Astrocyte (in vitro differentiated cells and primary cell): Measurements from ENCODE around the gene EPOP. TPM values are rescaled to one million over a fixed set of nuclear protein-coding genes. Genes with fewer than 3 reads are reported as not detected.

ENCODE experiments used
- DNase-seq: peaks from one replicate; pipeline ENCODE4 v3.0.0-alpha.2; 2010; ENCODE audit warnings: low read depth
- FAIRE-seq: peaks from 2 replicates; lab custom pipeline; 2011; peaks lifted over from hg19 to GRCh38; lab: Jason Lieb, UNC
- H2AFZ ChIP-seq: 2 replicates; pipeline ENCODE4 v1.6.0; 2012; ENCODE audit warnings: low read depth, low read length, inconsistent platforms
- H3K27ac ChIP-seq: 2 replicates; pipeline ENCODE4 v1.5.1; 2011; ENCODE audit warnings: low read depth, low read length, inconsistent platforms
- H3K27me3 ChIP-seq: 2 replicates; pipeline ENCODE4 v1.6.0; 2011; ENCODE audit warnings: low read length, inconsistent platforms; ENCODE audit not compliant: insufficient read depth
- H3K36me3 ChIP-seq: 2 replicates; pipeline ENCODE4 v1.5.1; 2011; ENCODE audit warnings: low read length, inconsistent platforms; ENCODE audit not compliant: insufficient read depth
- H3K4me1 ChIP-seq: 2 replicates; pipeline ENCODE4 v1.5.1; 2011; ENCODE audit warnings: low read length, inconsistent platforms; ENCODE audit not compliant: insufficient read depth
- H3K4me2 ChIP-seq: 2 replicates; pipeline ENCODE4 v1.6.0; 2012; ENCODE audit warnings: low read length, inconsistent platforms
- H3K4me3 ChIP-seq: 2 replicates; pipeline ENCODE4 v1.5.1; 2011; ENCODE audit warnings: low read depth, mild to moderate bottlenecking, low read length, inconsistent platforms; ENCODE audit not compliant: insufficient read depth
- H3K79me2 ChIP-seq: 2 replicates; pipeline ENCODE4 v1.6.0; 2012; ENCODE audit warnings: mild to moderate bottlenecking, low read length, inconsistent platforms; ENCODE audit not compliant: insufficient read depth
- H3K9ac ChIP-seq: 2 replicates; pipeline ENCODE4 v1.6.0; 2012; ENCODE audit warnings: mild to moderate bottlenecking, low read length, inconsistent platforms
- H3K9me3 ChIP-seq: 2 replicates; pipeline ENCODE4 v1.5.1; 2012; ENCODE audit warnings: low read depth, mild to moderate bottlenecking, low read length, inconsistent platforms; ENCODE audit not compliant: insufficient read depth
- H4K20me1 ChIP-seq: 2 replicates; pipeline ENCODE4 v1.6.0; 2012; ENCODE audit warnings: low read length, inconsistent platforms; ENCODE audit not compliant: insufficient read depth
- H3K27ac Mint-ChIP-seq: one replicate; pipeline ENCODE4 v1.8.0; 2021; ENCODE audit warnings: mild to moderate bottlenecking, mixed read lengths; ENCODE audit not compliant: unreplicated experiment
- H3K27me3 Mint-ChIP-seq: one replicate; pipeline ENCODE4 v1.8.0; 2021; ENCODE audit warnings: low read depth, mixed read lengths; ENCODE audit not compliant: unreplicated experiment
- H3K36me3 Mint-ChIP-seq: one replicate; pipeline ENCODE4 v1.8.0; 2021; ENCODE audit warnings: low read depth, mixed read lengths; ENCODE audit not compliant: unreplicated experiment
- H3K4me1 Mint-ChIP-seq: one replicate; pipeline ENCODE4 v1.8.0; 2021; ENCODE audit warnings: low read depth, mixed read lengths; ENCODE audit not compliant: unreplicated experiment
- H3K4me3 Mint-ChIP-seq: one replicate; pipeline ENCODE4 v1.8.0; 2021; ENCODE audit warnings: mild to moderate bottlenecking, moderate library complexity, mixed read lengths; ENCODE audit not compliant: unreplicated experiment
- H3K9me3 Mint-ChIP-seq: one replicate; pipeline ENCODE4 v1.8.0; 2021; ENCODE audit warnings: mild to moderate bottlenecking, mixed read lengths; ENCODE audit not compliant: unreplicated experiment
- CTCF ChIP-seq: IDR thresholded peaks from 2 replicates; pipeline ENCODE4 v1.5.1; 2011; ENCODE audit warnings: low read depth, mild to moderate bottlenecking, inconsistent platforms, low read length, moderate library complexity; ENCODE audit not compliant: insufficient read depth
- EZH2 ChIP-seq: IDR thresholded peaks from 2 replicates; pipeline ENCODE4 v1.6.1; 2012; ENCODE audit warnings: mild to moderate bottlenecking, low read length, inconsistent platforms; ENCODE audit not compliant: insufficient read depth
- total RNA-seq: library from RNA; stranded (reverse); gene quantifications from 2 replicates; pipeline ENCODE4 v1.2.1, GENCODE V29; 2021

The EPOP gene
- total RNA-seq, 1 donor from 2014 or later: 4.1 TPM

GRCh38 chr17:38705803-38706504 is 31.2 kb upstream of the EPOP start:
- Mint-ChIP-seq H3K9me3 (peaks cover 5% of the 10 kb centered on the region), H3K27me3 (peaks cover 15% of the 10 kb centered on the region), H3K36me3 (peaks cover 10% of the 10 kb centered on the region), H3K27ac (no peak overlapping the region), H3K4me3 (peak overlapping the region; percentile 87), H3K4me1 (peaks cover 15% of the 10 kb centered on the region)
- H3K9ac ChIP-seq: peak overlapping the region; percentile 63
- TF ChIP-seq EZH2: no peak
- no peak for TF ChIP-seq CTCF
- peaks cover 38% of the 10 kb centered on the region for H4K20me1 ChIP-seq
- DNase-seq (no peak), FAIRE-seq (no peak)
- peak overlapping the region; percentile 93 for H3K4me2 ChIP-seq
- H3K9me3 ChIP-seq: no peaks in the 10 kb centered on the region
- H3K27me3 ChIP-seq: peaks cover 7% of the 10 kb centered on the region
- no peak overlapping the region for H3K27ac ChIP-seq
- peaks cover 14% of the 10 kb centered on the region for H3K79me2 ChIP-seq
- peak overlapping the region; percentile 19 for H2AFZ ChIP-seq
- H3K36me3 ChIP-seq: no peaks in the 10 kb centered on the region
- H3K4me3 ChIP-seq: peak overlapping the region; percentile 67
- H3K4me1 ChIP-seq: peaks cover 41% of the 10 kb centered on the region

- DNase-seq (no peak), FAIRE-seq (no peak)
- peaks cover 14% of the 10 kb centered on the region for H3K79me2 ChIP-seq
- H3K4me1 ChIP-seq: peaks cover 41% of the 10 kb centered on the region
- no peaks in the 10 kb centered on the region for H3K9me3 ChIP-seq
- H3K27ac Mint-ChIP-seq: no peak overlapping the region
- no peaks in the 10 kb centered on the region for H3K36me3 ChIP-seq
- peaks cover 15% of the 10 kb centered on the region for H3K27me3 Mint-ChIP-seq
- peaks cover 6% of the 10 kb centered on the region for H3K36me3 Mint-ChIP-seq
- H3K9me3 Mint-ChIP-seq: peaks cover 5% of the 10 kb centered on the region
- H2AFZ ChIP-seq: no peak overlapping the region
- peaks cover 33% of the 10 kb centered on the region for H4K20me1 ChIP-seq
- H3K9ac ChIP-seq: peak overlapping the region; percentile 63
- peak overlapping the region; percentile 67 for H3K4me3 ChIP-seq
- no peak for TF ChIP-seq CTCF
- TF ChIP-seq EZH2: no peak
- H3K4me1 Mint-ChIP-seq: peaks cover 15% of the 10 kb centered on the region
- peaks cover 7% of the 10 kb centered on the region for H3K27me3 ChIP-seq
- H3K27ac ChIP-seq: no peak overlapping the region
- no peak overlapping the region for H3K4me3 Mint-ChIP-seq
- peak overlapping the region; percentile 93 for H3K4me2 ChIP-seq
Observed at GRCh38 chr17:38705523-38705802, 30.7 kb upstream of the EPOP start.
